Stimulated activated CD8-positive, alpha-beta memory T cell treated with anti-CD3 and anti-CD28 coated beads, Interleukin-4, amount 100 ng/mL, for 48 hours (primary cell): ENCODE measurements around the gene CACNA2D3.

Experiments used
- DNase-seq: peaks from one replicate; pipeline ENCODE4 v3.0.0-alpha.2; 2020

Gene CACNA2D3

DNA sequence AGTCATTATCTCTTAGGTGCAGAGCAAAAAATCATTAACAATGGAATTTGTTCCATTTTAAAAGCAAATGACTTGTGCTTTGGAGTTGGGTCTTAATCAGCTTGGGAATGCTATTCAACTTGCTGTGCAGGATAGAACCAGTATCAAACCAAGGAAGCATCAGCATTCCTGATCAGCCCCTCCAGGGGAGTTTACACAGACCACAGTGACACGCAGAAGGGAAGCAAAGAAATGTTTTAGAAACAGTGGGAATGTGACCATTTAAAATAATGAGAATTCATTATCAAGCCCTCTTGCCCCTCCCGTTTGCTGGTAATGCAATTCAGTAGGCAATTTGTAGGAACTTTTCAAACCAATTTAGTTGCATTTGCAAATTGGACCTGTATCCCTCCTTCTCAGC is 650.4 kb downstream of the CACNA2D3 start:
- no peak for DNase-seq

DNA sequence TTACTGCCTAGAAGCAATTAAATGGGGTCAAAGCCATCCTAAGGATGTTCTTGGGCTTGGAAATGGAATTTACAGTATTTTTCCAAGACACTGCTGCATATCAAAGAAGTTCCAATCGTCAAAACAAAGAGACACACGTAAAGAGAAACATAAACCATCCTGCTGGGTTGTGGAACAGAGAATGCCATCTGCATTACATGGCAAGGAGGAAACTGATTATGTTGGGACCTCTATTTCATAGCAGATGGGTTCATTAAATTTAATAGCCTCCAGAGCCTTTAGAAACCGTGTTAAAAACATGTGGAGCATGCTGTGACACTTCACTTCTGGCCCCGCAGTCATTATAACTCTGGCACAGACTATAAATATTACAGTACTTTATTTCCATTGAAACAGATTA is 650.9 kb downstream of the CACNA2D3 start:
- DNase-seq: no peak

DNA sequence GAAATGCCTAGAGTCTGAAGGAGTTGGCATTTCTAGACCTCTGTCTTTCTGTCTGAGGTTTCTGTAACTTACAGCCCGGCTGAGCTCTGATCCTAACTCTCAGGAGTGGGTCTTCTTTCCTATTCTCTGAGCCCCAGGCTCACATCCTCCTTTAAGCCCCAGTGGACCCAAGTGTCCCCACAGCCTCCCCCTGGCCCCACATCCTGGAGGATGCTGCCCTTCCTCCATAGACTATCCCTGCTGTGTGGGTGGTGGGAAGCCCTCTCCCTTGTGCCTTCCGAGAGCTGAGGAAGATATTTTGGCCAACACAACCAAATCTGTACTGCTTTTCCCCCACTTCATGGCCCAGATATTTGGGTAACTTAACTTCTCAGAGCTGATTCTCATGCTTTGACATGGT is 654.2 kb downstream of the CACNA2D3 start:
- DNase-seq: no peak

DNA sequence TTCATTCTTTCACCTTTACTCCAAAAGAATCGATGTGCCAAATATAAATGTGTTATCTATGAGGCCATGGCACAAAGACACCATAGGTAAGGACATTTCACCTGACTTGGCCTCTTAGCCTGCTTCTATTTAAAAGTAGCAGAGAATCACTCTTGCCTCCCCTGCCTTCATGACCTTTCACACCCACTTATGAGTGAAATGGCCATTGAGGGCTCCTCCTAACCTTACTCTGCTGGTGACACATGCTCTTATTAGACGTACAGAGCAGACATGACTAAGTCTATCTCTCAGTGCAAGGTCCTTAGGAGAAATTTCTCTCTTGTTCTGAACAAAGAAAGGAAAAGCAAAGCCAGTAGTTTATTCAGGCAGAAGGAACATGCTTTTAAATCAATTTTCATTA is 654.8 kb downstream of the CACNA2D3 start:
- DNase-seq: no peak

DNA sequence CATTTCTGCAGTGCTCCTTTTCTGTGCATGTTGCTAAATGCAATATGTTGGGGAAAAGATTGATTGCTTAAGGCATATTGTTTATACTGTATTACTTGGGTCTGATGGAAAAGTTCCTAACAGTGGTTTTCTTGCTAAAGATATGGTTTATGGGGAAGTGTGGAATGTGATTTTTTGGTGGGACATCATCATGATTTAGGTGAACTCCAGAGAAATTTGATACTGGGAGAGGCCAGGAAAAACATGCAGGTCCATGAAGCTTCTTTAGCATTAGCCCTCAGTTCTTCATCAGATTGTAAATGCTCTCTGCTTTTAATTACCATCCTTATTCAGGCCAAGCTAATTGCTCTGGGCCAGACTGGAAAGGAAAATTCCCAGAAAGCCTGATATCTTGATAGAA is 658.0 kb downstream of the CACNA2D3 start:
- no peak for DNase-seq

DNA sequence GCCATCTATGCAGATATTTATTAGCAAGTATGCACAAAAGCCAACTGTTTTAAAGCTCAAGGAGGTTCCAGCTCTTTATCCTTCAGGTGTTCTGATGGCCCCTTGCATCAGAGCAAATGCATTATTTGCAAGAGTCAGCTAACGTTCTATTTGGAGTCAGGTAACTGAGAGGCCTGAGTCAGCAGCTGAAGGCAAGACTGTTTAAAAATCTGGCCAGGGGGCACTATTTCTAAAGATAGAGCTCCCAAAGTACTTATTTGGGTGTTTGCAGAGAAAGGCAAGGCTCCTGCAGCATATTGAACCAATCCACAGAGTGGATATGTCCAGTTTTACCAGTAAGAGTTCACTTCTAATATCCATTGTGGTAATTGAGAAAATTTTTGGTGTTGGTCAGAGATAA is 659.4 kb downstream of the CACNA2D3 start:
- no peak for DNase-seq

- no peak for DNase-seq
These were observed 661.3 kb downstream of the CACNA2D3 start for GRCh38 chr3:54783611-54784010.

DNA sequence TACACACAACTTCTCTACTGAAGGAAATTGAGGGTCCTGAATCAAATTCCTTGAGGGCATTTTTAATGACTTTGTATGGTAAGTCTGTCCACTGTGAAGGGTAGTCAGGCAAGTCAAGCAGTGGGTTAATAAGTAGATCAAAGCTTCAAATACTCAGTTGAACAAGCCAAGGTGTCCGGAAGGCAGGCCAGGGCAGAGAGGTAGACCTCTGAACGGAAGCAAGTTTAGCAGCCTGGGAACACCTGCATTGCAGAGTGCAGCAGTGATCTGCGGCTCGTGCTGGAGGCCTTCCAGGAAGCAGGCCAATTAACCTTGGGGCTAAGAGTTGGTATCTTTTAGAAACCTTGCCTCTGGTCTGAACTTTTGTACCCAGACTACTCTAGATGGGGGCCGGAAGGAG is 661.7 kb downstream of the CACNA2D3 start:
- no peak for DNase-seq

DNA sequence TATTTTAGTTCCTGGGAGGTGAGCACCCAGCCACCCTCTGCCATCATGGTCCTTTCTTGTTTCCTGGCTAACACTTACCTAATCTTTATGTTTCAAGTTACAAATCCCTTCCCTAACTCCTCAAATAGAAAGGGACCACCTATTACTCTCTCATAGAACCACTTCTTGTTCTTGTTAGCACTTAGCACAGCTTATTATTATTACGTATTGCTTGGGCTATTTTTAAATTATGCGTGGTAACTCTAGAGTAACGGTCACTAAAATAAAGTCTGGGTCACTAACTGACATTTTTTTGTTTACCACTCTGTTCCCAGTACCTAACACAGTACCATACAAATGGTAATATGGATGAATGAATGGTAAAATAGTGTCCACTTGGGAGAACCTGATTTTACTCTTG is 663.6 kb downstream of the CACNA2D3 start:
- no peak for DNase-seq

DNA sequence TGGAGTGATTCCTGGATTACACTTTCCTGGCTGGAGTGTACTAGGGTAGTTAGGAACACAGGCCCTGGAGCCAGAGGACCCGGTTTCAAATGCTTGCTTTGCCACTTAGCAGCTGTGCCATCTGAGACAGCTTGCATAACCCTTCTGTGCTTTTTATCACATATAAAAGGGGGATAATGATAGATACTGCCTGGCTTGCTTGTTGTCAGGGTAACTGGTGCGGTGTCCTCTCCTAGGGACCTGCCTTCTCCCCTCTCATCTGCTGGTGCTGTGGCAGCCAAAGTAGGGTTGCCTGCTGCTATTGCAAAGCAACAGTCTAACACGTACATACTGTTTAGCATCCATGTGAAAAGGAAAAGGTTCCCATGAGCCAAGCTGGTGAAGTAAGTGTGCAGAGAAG is 667.7 kb downstream of the CACNA2D3 start:
- DNase-seq: no peak

- no peak for DNase-seq
These were observed 669.3 kb downstream of the CACNA2D3 start for GRCh38 chr3:54791501-54792156.

- DNase-seq: no peak
These were observed 670.2 kb downstream of the CACNA2D3 start for GRCh38 chr3:54792584-54792983.

DNA sequence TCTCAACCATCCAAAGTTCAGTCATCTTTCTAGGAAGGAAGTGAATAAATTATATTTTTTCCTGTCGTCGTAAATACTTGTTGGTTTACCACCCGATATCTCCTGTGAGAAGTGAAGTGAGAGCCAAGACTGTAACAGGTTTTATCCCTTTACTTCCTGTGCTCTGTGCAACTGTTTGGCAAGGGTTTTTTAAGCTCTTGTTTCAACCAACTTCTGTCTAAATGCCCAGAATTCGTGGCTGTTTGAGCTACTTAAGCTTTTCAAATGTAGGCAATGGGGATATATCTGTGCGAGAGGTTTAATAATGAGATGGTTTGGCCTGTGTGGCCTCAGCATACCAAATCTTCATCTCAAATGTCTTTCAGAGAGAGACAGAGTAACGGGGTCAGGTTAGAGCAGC is 670.8 kb downstream of the CACNA2D3 start:
- DNase-seq: no peak

DNA sequence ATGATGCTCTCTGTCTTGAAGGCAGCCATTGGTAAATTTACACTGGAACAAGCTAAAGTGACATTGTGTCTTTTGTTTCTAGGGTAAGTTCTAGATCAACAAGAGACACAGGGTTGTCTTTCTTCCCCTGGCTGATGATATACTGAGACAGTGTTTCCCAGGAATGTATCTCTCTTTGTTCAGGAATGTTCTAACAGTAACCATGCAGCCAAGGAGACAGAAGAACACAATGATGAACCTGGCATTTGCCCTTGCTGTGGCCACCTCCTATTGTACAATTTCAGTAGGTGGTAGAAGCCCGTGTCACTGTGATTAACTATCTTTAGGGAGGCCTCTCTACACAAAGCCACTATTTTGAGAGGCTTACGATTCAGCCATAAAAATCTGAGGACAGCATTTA is 674.8 kb downstream of the CACNA2D3 start:
- DNase-seq: no peak

- no peak for DNase-seq
These were observed 678.1 kb downstream of the CACNA2D3 start for GRCh38 chr3:54800478-54800877.

GRCh38 chr3:54801977-54802376 is 679.6 kb downstream of the CACNA2D3 start:
- no peak for DNase-seq

GRCh38 chr3:54810401-54810800 is 688.0 kb downstream of the CACNA2D3 start:
- no peak for DNase-seq

DNA sequence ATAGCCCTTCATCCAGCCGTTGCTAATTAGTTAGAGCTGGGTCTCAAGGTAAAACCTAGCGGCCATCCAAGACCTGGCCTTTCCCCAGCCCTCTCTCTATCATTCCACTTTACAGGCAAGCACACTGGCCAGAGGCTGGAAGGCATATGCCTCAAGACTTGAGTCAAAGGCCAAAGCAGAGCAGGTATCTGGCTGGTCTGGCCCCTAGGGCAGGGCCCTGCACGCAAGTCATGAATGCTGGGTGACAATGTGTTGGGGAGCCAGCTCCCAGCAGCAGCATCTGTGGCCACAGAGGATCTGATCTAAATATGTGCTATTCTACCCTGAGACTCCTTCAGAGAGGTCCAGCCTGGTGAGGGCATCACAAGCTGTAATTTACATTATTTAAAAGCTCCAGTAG is 691.9 kb downstream of the CACNA2D3 start:
- DNase-seq: no peak

DNA sequence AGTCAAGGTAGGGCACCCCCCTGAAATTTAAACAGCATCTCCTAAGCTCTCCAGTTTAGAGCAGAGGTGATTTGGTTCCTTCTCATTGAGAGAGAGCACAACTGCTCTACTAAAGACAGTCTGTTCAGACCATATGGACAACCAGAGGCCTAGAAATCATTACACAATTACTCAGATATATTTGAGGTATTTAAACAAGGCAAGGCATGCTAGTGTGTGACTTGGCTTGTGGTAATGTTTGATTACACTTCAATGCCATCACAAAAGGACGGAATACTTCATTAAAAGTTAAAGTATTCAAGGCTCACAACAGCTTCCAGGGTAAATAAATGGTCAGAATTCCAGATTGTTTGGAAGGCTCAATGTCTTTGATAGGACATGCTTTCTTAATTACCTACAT is 695.3 kb downstream of the CACNA2D3 start:
- no peak for DNase-seq

DNA sequence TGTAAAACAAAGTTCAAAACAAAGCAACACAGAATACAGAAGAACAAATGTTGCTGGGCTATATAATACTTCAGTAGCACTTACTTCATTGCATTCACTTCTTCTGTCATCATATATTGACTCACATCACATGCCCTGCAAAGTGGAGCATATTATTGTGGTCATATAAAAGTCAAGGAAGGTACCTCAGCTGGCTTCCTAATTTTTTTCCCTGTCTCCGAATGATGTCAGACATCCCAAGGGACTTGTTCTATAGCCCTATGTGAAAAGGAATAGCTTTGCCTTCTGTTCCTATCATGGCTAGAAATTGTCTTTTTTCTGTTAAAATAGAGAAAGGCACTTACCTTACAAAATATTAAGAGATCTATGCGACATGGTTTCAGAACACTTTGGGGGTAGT is 696.1 kb downstream of the CACNA2D3 start:
- no peak for DNase-seq

DNA sequence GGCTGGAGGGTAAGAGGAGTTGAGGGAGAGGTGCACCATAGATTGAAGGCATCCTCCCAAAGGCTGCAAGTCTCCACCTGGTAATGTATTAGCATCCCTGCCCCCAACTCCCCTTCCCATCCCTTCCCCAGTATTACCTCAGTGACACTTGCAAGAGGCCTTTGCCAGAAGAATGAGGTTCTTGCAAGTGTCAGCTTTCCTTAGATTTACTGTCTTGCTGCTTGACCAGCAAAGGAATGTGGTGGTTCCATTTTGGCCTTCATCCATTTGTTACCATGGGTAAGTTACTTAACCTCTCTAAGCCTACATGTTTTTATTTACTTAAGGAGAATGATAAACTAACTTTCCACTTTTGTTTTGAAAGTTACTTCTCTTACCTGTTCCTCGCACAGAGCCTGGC is 696.6 kb downstream of the CACNA2D3 start:
- no peak for DNase-seq

GRCh38 chr3:54819946-54820345 is 697.6 kb downstream of the CACNA2D3 start:
- no peak for DNase-seq

GRCh38 chr3:54822206-54822605 is 699.9 kb downstream of the CACNA2D3 start:
- no peak for DNase-seq

DNA sequence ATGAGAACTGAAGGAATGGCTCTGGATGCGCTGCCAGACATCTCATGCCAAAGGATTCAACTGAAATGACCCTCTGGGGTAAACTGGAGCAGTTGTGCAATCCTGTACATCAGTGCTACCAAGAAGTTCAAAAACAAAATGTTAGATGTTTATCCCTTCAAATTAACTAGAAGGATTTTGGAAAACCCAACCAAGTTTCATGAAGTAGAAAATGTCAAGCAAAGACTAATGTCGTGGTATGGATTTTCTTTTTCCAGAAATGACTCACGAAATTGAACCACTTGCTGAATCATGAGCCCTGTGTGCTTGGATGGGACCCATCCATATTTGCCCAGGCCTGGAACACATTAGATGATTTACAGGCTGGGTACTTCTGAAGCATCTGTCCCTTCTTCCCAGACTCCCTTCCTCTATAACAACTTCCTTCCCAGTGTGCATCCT is 703.9 kb downstream of the CACNA2D3 start:
- no peak for DNase-seq

DNA sequence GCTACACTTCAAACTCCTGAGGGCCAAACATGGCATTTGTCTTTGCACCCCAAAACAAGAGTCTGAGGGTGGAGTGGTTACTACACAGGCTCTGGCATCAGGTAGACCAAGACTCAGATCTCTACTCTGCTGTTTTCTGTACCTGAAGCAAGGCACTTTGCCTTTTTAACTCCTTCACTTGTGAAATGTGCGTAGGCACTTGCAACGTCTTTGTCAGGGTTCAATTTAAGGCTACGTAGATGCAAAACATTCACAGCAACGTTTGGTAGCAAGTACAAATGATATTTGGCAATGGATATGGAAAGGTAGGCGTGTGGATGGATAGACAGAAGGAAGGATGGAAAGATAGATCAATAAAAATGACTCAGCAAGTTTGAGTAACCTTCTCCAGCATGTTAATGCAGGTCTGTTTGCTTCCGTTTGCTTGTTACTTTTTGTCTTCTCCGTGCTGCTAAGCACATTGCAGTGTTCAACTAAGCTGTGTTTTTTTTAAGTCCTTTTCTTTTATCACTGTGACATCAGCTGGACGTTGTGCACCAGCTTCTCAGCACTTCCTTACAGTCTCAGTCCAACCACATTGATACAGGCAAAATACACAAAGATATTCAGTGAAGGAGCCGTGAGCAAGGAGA is 704.8 kb downstream of the CACNA2D3 start:
- DNase-seq: no peak
